Ishikawa (cell line): ENCODE data around the gene SAT2.

ENCODE experiments used
- CEBPB ChIP-seq: IDR thresholded peaks from 2 replicates; pipeline ENCODE4 v1.6.1; 2012
- EGR1 ChIP-seq: IDR thresholded peaks from 2 replicates; pipeline ENCODE4 v1.6.1; 2012
- EP300 ChIP-seq: IDR thresholded peaks from 2 replicates; pipeline ENCODE4 v1.6.1; 2012; ENCODE audit warnings: borderline replicate concordance
- FOXM1 ChIP-seq: IDR thresholded peaks from 2 replicates; pipeline ENCODE4 v1.6.1; 2012; ENCODE audit warnings: low read depth, borderline replicate concordance
- MAX ChIP-seq: IDR thresholded peaks from 2 replicates; pipeline ENCODE4 v1.6.1; 2012
- RAD21 ChIP-seq: IDR thresholded peaks from 2 replicates; pipeline ENCODE4 v1.6.1; 2012; ENCODE audit warnings: low read depth
- REST ChIP-seq: IDR thresholded peaks from 2 replicates; pipeline ENCODE4 v1.6.1; 2012; ENCODE audit warnings: low read depth, mild to moderate bottlenecking
- TAF1 ChIP-seq: IDR thresholded peaks from 2 replicates; pipeline ENCODE4 v1.6.1; 2012; ENCODE audit warnings: low read depth, mild to moderate bottlenecking
- TCF12 ChIP-seq: IDR thresholded peaks from 2 replicates; pipeline ENCODE4 v1.6.1; 2012; ENCODE audit warnings: low read depth
- USF1 ChIP-seq: IDR thresholded peaks from 2 replicates; pipeline ENCODE4 v1.6.1; 2012
- YY1 ChIP-seq: IDR thresholded peaks from 2 replicates; pipeline ENCODE4 v1.6.1; 2012; ENCODE audit warnings: low read depth
- ZBTB7A ChIP-seq: IDR thresholded peaks from 2 replicates; pipeline ENCODE4 v1.6.1; 2012; ENCODE audit warnings: low read depth

- TF ChIP-seq REST: no peak
- TF ChIP-seq CEBPB: no peak
- no peak for TF ChIP-seq TCF12
- TF ChIP-seq EP300: no peak
- no peak for TF ChIP-seq RAD21
- TF ChIP-seq ZBTB7A: no peak
- no peak for TF ChIP-seq TAF1
- no peak for TF ChIP-seq YY1
- TF ChIP-seq MAX: no peak
- no peak for TF ChIP-seq FOXM1
- no peak for TF ChIP-seq USF1
- no peak for TF ChIP-seq EGR1
Observed at GRCh38 chr17:7640783-7641182, 13.2 kb upstream of the SAT2 start.
